ENCODE measurements around the gene VHLL.

The VHLL gene

GRCh38 chr1:156251527-156251926, 47.6 kb downstream of the VHLL start:
- Histone ChIP-seq H3K27ac (replicated peaks) (no peak overlapping the region), H3K27me3 (ENCODE audit: insufficient read depth, poor library complexity, severe bottlenecking) (no peaks in the 10 kb centered on the region), H3K4me3 (replicated peaks; ENCODE audit: insufficient read depth, low read length) (no peak overlapping the region)
- TF ChIP-seq GABPA (IDR thresholded peaks at IDR 0.05; ENCODE audit: low read depth) (no peak), POLR2AphosphoS5 (IDR thresholded peaks at IDR 0.05; ENCODE audit: low read depth) (no peak), CTCF (IDR thresholded peaks at IDR 0.05; ENCODE audit: insufficient read depth, low read length) (no peak), SPI1 (IDR thresholded peaks at IDR 0.05; ENCODE audit: borderline replicate concordance, low read depth) (no peak), REST (IDR thresholded peaks at IDR 0.05; ENCODE audit: insufficient replicate concordance, low read depth) (no peak)
- no peak for DNase-seq (ENCODE audit: low read depth in 1 of 2, low spot score in 1 of 2)

- no peaks in the 10 kb centered on the region for H3K27me3 ChIP-seq (ENCODE audit: insufficient read depth, poor library complexity, severe bottlenecking)
- H3K27ac ChIP-seq (replicated peaks), result no peak overlapping the region
- DNase-seq (ENCODE audit: low read depth in 1 of 2, low spot score in 1 of 2), result no peak
- no peak; the same call in 1 of the 2 replicates for TF ChIP-seq POLR2AphosphoS5 (IDR thresholded peaks at IDR 0.05; ENCODE audit: low read depth)
- no peak for TF ChIP-seq CTCF (IDR thresholded peaks at IDR 0.05; ENCODE audit: insufficient read depth, low read length)
- no peak for TF ChIP-seq REST (IDR thresholded peaks at IDR 0.05; ENCODE audit: insufficient replicate concordance, low read depth)
- TF ChIP-seq SPI1 (IDR thresholded peaks at IDR 0.05; ENCODE audit: borderline replicate concordance, low read depth), result no peak
- no peak for TF ChIP-seq GABPA (IDR thresholded peaks at IDR 0.05; ENCODE audit: low read depth)
- H3K4me3 ChIP-seq (replicated peaks; ENCODE audit: insufficient read depth, low read length), result no peak overlapping the region
Measured at GRCh38 chr1:156249593-156249992, 49.5 kb downstream of the VHLL start.

Measured in HL-60 (cell line).